ENCODE data around the gene ANK3.

Gene ANK3

GRCh38 chr10:60343254-60343653 lies 46.4 kb downstream of the ANK3 start:
- H3K4me3 ChIP-seq (ENCODE audit: low read depth, low read length) = no peak overlapping the region
- TF ChIP-seq CTCF (IDR thresholded peaks at IDR 0.05; ENCODE audit: insufficient read depth, low read depth, low read length, missing control alignments) = no peak
- DNase-seq (ENCODE audit: low read depth) = no peak

GRCh38 chr10:60341969-60342368 lies 47.7 kb downstream of the ANK3 start:
- no peak for TF ChIP-seq CTCF (IDR thresholded peaks at IDR 0.05; ENCODE audit: insufficient read depth, low read depth, low read length, missing control alignments)
- no peak overlapping the region for H3K4me3 ChIP-seq (ENCODE audit: low read depth, low read length)
- no peak for DNase-seq (ENCODE audit: low read depth)

GRCh38 chr10:60340973-60341372 lies 48.7 kb downstream of the ANK3 start:
- TF ChIP-seq CTCF (IDR thresholded peaks at IDR 0.05; ENCODE audit: insufficient read depth, low read depth, low read length, missing control alignments) = no peak
- no peak for DNase-seq (ENCODE audit: low read depth)
- H3K4me3 ChIP-seq (ENCODE audit: low read depth, low read length) = no peak overlapping the region

- H3K4me3 ChIP-seq (ENCODE audit: low read depth, low read length) = no peak overlapping the region
- no peak for TF ChIP-seq CTCF (IDR thresholded peaks at IDR 0.05; ENCODE audit: insufficient read depth, low read depth, low read length, missing control alignments)
- no peak for DNase-seq (ENCODE audit: low read depth)
Observed at GRCh38 chr10:60339757-60340156, 49.9 kb downstream of the ANK3 start.

- no peak for DNase-seq (ENCODE audit: low read depth)
- H3K4me3 ChIP-seq (ENCODE audit: low read depth, low read length) = no peak overlapping the region
- TF ChIP-seq CTCF (IDR thresholded peaks at IDR 0.05; ENCODE audit: insufficient read depth, low read depth, low read length, missing control alignments) = no peak
Observed at GRCh38 chr10:60338786-60339185, 50.9 kb downstream of the ANK3 start.

- DNase-seq (ENCODE audit: low read depth) = no peak
- H3K4me3 ChIP-seq (ENCODE audit: low read depth, low read length) = no peak overlapping the region
- TF ChIP-seq CTCF (IDR thresholded peaks at IDR 0.05; ENCODE audit: insufficient read depth, low read depth, low read length, missing control alignments) = no peak
Observed at GRCh38 chr10:60338002-60338564, 51.6 kb downstream of the ANK3 start.

GRCh38 chr10:60336901-60337630 lies 52.6 kb downstream of the ANK3 start:
- DNase-seq (ENCODE audit: low read depth) = no peak
- no peak for TF ChIP-seq CTCF (IDR thresholded peaks at IDR 0.05; ENCODE audit: insufficient read depth, low read depth, low read length, missing control alignments)
- no peak overlapping the region for H3K4me3 ChIP-seq (ENCODE audit: low read depth, low read length)
